ENCODE data around the gene SPARC.

SPARC gene

GRCh38 chr5:151678713-151679112 is 8.0 kb downstream of the SPARC start:
- DNase-seq (ENCODE audit: low spot score), result no peak

- DNase-seq (ENCODE audit: low spot score), result peak; percentile 59
Measured at GRCh38 chr5:151677776-151678545, 8.8 kb downstream of the SPARC start.

GRCh38 chr5:151676719-151677118 is 10.0 kb downstream of the SPARC start:
- DNase-seq (ENCODE audit: low spot score), result no peak

DNA sequence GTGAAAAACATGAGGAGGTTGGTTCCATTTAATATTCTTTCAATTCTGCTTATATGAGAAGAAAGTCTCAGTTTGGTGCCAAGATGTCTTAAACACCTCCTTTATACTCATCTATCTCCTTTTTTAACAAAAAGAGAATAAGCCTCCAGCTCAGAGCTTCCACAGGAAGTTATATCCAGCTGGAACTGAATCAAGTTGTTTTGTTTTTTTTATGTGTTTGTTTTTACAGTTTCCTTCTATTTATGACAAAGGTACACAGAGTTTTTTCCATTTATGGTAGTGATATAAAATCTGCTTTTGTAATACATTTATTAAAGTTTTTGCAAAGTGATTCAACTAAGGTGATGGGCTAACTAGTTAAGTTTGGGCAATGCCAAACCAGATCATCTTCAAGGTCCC is 10.4 kb downstream of the SPARC start:
- no peak for DNase-seq (ENCODE audit: low spot score)

DNA sequence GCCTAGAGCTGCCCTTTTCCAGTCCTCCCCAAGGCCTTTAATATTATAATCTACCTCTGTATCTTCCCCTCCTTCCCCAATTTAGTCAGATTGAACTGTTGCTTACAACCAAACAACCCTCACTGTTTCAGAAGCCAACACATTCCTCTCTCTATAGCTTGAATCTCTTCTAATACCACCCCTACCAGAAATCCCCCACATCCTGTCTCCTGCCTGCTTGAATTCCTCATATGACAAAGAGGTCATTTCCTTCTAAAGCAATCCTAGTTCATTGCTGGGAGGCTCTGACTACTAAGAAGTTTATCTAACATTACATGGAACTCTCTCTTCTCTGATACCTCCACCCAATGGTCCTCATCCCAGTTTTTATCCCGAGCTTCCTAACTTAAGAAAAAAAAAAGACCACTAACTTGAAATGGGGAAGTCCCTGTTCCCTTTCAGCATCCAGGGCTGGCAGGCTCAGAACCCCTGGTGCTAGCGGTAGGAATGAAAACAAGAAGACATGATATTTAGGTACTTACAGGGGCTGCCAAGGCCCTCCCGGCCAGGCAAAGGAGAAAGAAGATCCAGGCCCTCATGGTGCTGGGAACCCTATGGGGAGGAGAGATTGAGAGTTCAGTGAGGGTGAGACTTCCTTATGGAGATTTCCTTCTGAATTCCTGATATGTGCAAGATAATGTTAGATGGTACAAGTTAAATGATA is 11.0 kb downstream of the SPARC start:
- DNase-seq (ENCODE audit: low spot score), result no peak

DNA sequence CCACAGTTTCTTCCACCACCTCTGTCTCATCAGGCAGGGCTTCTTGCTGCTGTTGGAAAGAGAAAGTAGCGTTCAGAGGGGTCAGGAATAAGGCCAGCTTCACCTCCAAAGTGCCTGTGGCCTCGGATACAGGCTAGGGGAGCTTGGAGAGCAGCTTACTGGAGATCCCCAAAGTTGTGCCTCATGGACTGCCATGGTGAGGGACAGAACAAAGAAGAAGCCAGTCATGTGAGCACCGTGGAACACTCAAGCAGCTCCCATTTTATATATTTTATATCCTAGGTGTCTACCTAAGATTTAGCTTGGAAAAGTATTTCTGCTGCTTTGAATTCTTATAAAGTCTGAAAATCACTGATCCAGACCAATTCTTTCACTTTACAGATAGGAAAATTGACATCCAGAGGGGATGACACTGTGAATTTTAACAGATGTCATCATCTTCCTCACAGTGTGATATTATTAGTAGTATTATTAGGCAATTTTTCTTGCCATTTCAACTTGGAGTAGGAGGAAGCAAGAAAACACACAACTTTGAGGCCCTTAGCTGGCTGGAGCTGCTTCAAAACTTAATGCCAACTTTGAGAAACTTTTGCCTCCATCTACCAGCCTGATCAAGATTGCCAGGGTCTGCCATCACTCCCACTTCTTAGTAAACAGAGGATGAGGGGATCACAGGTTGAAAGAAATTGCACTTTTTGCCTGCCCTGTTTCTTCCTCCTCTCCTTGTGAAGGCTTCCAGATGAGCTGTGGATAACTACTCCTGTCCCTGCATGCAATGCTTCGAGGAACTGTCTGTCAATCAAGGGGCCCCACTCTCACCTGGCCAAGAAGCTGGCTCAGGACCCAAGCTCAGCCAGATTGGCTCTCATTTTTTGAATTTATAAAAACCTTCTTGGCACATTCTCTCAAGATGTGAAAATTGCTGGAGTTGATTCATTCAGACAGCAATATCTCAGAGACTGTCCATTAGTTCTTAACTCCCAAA is 11.8 kb downstream of the SPARC start:
- no peak for DNase-seq (ENCODE audit: low spot score)

- no peak for DNase-seq (ENCODE audit: low spot score)
Measured at GRCh38 chr5:151673421-151673820, 13.3 kb downstream of the SPARC start.

DNA sequence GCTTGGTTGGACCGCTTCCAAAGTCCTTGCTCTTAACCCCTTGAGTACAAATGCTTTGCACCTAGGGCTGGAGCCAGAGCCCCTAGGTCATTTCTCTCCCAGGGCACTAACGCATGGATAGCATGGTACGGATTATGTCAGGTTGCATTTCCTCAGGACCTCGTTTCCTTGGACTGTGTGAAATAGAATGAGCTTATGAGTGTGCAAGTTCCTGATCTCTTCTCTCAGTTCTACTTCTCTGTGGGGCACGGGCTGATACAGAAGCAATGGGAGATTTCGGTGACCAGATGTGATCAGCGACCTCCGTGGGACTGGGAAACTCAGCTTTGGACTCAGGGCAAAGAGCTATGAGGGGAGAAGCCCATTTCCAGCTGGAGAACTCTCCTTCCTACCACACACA is 14.2 kb downstream of the SPARC start:
- DNase-seq (ENCODE audit: low spot score), result no peak

DNA sequence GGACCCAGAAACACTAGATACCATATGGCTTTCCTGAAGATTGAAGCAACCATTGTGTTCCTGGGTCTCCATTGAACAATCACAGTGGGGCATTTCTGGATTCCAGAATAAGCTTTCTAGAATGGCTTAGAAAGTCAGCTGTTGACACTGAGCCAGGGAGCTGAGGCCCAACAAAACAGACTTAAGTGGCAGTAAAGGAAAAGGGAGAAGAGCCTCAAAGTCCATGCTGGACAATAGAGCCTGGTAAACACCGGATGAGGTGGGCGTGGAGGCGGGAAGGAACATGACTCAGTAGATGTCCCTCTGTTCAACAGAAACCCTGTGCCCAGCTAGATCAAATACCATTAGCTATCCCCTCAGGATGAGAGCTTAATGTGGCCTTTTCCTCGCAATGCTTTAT is 14.8 kb downstream of the SPARC start:
- DNase-seq (ENCODE audit: low spot score), result peak; percentile 56

DNA sequence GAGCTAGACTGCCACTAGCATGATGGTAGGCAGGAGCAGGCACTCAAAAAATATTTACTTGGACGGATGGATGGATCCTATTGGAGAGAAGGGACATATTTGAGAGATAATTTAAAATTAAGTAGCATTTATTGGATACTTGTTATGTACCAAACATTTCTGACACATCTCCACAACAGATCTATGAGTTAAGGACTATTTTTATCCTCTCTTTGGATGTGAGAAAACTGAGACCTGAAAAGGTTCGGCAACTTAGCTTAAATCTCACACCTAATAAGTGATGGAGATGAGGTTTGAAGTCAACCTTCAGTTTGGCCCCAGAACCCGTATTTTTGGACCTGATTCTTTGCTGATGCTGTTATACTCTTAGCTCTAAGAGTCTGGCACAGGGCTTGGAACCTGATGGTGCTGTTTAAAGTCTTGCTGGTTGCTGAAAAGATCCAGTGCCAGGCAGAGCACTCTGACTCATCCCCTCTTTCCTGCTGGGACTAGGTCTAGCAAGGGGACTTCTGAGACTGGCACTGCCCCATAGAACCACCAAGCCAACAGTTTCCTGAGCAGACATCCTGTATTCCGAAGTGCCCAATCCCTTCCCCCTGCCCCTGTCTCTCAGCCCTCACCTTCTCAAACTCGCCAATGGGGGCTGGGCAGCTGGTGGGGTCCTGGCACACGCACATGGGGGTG is 15.6 kb downstream of the SPARC start:
- no peak for DNase-seq (ENCODE audit: low spot score)

DNA sequence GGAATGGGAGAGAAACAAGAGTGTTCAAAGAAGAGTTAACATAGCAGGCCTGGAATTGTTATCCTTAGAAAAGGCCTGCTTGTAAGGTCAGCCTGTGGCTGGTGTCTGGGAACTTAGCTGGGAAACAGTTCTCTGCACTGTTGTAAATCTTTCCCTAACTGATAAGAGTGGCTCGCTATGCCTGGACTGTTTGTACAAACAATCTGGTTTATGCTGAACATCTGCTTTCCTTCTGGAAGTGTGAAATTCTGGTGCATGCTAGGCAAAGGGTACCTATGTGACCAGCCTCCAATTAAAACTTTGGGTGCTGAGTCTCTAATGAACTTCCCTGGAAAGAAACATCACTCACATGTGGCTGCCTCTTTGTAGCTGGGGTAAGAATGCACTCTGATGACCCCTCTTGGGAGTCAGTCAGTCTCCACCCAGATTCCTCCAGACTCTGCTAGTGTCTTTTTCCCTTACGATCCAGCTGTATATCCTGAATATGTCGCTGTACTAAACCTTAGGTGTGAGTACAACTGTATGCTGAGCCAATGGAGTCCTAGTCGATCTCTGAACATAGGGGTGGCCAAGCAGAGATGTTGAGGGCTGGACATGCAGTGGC is 16.5 kb downstream of the SPARC start:
- no peak for DNase-seq (ENCODE audit: low spot score)

- DNase-seq (ENCODE audit: low spot score), result no peak
Measured at GRCh38 chr5:151667083-151667482, 19.6 kb downstream of the SPARC start.

DNA sequence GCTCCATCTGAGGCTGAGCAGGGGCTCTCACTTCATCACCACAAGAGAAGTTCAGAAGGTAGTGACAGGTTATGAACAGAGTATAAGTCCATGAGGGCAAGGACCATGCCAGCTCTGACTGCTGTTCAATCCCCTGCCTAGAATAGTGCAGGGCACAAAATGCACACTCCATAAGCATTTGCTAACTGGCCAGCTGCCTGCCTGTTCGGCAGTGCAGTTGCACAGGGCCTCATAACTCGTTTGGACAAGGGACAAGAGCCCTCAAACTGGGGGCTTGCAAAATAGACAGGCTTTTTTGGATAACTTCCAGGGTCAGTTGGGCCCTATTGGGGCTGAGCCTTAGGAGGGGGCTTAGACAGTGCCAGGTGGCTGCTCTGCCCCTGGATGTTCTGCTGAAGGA is 21.1 kb downstream of the SPARC start:
- no peak for DNase-seq (ENCODE audit: low spot score)

- DNase-seq (ENCODE audit: low spot score), result peak; percentile 61
Measured at GRCh38 chr5:151664694-151665585, 21.8 kb downstream of the SPARC start.

- no peak for DNase-seq (ENCODE audit: low spot score)
Measured at GRCh38 chr5:151663617-151664293, 23.0 kb downstream of the SPARC start.

DNA sequence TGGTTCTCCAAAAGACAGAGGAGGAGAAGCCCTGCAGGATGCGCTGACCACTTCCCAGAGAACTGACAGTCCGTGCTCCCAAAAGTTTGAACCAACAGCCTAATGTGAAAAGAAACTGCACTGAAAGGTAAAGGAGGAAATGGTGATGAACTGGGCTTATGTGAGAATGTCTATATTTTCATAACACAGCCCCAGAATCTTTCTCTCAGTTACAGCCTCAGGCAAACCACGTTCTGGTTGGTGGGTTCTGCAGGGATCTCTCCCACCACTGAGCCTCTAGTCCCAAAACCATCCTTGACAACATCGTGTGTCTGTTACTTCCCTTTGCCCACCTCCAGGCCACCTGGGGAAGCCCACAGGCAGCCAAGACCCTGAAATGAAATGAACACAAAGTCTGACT is 23.9 kb downstream of the SPARC start:
- DNase-seq (ENCODE audit: low spot score), result no peak

- DNase-seq (ENCODE audit: low spot score), result no peak
Measured at GRCh38 chr5:151661968-151662732, 24.6 kb downstream of the SPARC start.

GRCh38 chr5:151660616-151661495 is 25.9 kb downstream of the SPARC start:
- peak; percentile 71 for DNase-seq (ENCODE audit: low spot score)

Data from GM03348 (cell line).